Measurements from ENCODE around the gene DIAPH1.

Gene DIAPH1

GRCh38 chr5:141494761-141495452, 123.9 kb downstream of the DIAPH1 start:
- no peak for DNase-seq

- DNase-seq, result no peak
Observed at GRCh38 chr5:141493500-141494422, 125.0 kb downstream of the DIAPH1 start.

- peak in 1 of 2 donors; percentile 7 for DNase-seq
Observed at GRCh38 chr5:141492168-141492885, 126.5 kb downstream of the DIAPH1 start.

GRCh38 chr5:141491323-141492167, 127.3 kb downstream of the DIAPH1 start:
- no peak for DNase-seq

GRCh38 chr5:141490771-141491170, 128.0 kb downstream of the DIAPH1 start:
- DNase-seq, result no peak

GRCh38 chr5:141490271-141490670, 128.5 kb downstream of the DIAPH1 start:
- no peak for DNase-seq

- no peak for DNase-seq
Observed at GRCh38 chr5:141489841-141490240, 129.0 kb downstream of the DIAPH1 start.

GRCh38 chr5:141488591-141489561, 129.9 kb downstream of the DIAPH1 start, which contains the start of gene PCDHGC5:
PCDHGC5 (plus strand) TSS chr5:141489081; CDS start chr5:141489241, 160 bp downstream.
- no peak for DNase-seq

GRCh38 chr5:141487131-141487530, 131.7 kb downstream of the DIAPH1 start:
- no peak for DNase-seq

- no peak for DNase-seq
Observed at GRCh38 chr5:141486091-141486490, 132.7 kb downstream of the DIAPH1 start.

- DNase-seq, result no peak
Observed at GRCh38 chr5:141485321-141486055, 133.3 kb downstream of the DIAPH1 start.

GRCh38 chr5:141484641-141485311, 134.0 kb downstream of the DIAPH1 start, which contains the start of gene PCDHGC4:
PCDHGC4 (plus strand) TSS chr5:141485030; CDS start chr5:141485174, 144 bp downstream.
- no peak for DNase-seq

- DNase-seq, result no peak
Observed at GRCh38 chr5:141484310-141484640, 134.5 kb downstream of the DIAPH1 start.

- no peak for DNase-seq
Observed at GRCh38 chr5:141483902-141484301, 134.9 kb downstream of the DIAPH1 start.

- DNase-seq, result no peak
Observed at GRCh38 chr5:141479776-141480175, 139.0 kb downstream of the DIAPH1 start.

- DNase-seq, result no peak
Observed at GRCh38 chr5:141478321-141478945, 140.4 kb downstream of the DIAPH1 start.

GRCh38 chr5:141477815-141478214, 141.0 kb downstream of the DIAPH1 start:
- no peak for DNase-seq

- DNase-seq, result no peak
Observed at GRCh38 chr5:141477044-141477575, 141.7 kb downstream of the DIAPH1 start.

Measured in CD4-positive, alpha-beta T cell treated with Interleukin-1 beta for 1 hour (primary cell).